GM19240 (cell line): ENCODE measurements around the gene ATP5F1C.
"Not testable (repeated sequence)": the region's sequence is repeated elsewhere in the genome, so short reads cannot be mapped to it uniquely, and the experiment has no call there.

Experiments used
- DNase-seq: peaks from one replicate; pipeline ENCODE4 v3.0.0; 2011; ENCODE audit warnings: low spot score; ENCODE audit not compliant: insufficient read length

The ATP5F1C gene

GRCh38 chr10:7787857-7788638 is at the start of gene ATP5F1C, which contains the start of gene KIN:
Gene ATP5F1C, plus strand, starts transcription at chr10:7788177. Its CDS starts 31 bp downstream, at chr10:7788208.
Gene KIN, minus strand, starts transcription at chr10:7787993. Its CDS starts 60 bp downstream, at chr10:7787933.
- DNase-seq, result peak; percentile 90

DNA sequence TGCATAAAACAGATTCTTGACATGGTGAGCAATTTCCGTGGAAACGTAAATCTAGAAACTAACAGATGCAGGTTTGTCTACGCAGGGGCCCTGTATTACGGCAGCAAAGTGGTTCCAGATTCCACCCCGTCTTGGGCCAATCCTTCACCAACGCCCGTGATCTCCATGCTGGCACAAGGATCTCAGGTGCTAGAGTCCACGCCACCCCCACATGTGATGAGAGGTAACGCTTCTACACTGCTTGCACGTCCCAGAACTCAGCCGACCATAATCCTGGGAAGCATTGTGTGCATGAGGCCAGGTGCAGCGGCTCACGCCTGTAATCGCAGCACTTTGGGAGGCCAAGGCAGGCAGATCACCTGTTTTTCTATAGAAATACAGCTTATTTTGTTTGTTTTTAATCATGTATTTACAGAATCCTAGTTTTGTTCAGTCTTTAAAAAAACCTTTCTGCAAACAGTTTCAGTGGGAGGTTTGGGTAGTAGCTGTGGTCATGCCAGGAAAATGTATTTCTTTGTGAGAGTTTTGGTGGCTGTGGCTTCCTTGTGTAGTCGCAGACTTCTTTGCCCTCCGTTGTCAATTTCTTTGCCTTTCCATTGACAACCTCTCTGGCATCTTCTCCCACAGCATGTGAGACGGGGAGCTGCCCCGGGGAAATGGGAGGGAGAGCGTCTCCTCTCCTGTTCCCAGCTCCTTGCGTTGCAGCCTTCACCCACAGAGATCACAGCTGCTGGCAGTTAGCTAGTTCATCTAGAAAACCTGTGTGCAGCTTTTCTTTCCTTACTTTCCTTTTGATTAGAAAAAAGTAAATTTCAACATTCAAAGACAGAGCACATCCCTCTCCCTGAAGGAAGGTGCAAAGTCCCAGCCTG is 49.2 kb upstream of the ATP5F1C start:
- DNase-seq, result no peak

- DNase-seq, result no peak
These were observed 43.7 kb upstream of the ATP5F1C start for GRCh38 chr10:7744307-7744706.

- DNase-seq, result not testable (repeated sequence)
These were observed 39.3 kb upstream of the ATP5F1C start for GRCh38 chr10:7748637-7749036.

DNA sequence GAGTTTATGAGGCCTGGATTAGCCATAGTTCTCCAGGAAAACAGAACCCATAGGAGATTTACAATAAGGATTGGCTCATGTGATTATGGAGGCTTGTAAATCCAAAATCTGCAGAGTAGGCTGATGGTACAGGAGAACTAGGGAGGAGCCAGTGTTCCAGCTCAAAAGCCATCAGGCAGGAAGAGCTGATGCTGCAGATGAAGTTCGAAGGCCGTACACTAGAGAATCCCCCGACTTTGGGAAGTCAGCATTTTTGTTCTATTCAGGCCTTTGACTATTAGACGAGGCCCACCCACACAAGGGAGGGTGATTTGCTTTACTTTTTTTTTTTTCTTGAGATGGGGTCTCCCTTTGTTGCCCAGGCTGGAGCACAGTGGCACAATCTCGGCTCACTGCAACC is 37.8 kb upstream of the ATP5F1C start:
- no peak for DNase-seq

GRCh38 chr10:7752251-7752650 is 35.7 kb upstream of the ATP5F1C start:
- DNase-seq, result no peak

GRCh38 chr10:7755103-7755502 is 32.9 kb upstream of the ATP5F1C start:
- DNase-seq, result no peak

- DNase-seq, result no peak
These were observed 31.5 kb upstream of the ATP5F1C start for GRCh38 chr10:7756360-7756992.

DNA sequence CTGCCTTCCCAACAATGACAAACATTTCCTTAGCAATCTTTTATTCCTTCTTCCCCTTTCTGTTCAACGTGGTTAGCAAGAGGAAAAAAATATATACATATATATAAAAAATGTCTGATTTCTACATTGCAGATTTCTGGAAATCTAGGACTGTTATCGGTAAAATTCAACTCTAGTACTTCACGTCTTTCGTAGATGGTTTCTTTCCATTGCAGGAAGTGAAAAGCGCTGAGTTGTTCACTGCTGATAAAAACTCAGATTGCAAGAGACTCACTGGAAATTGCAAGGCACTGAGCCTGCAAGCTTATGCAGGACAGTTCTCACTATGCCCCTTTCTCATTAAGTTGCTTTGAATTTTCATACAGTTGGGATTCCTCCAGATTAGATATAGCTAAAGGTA is 24.0 kb upstream of the ATP5F1C start:
- no peak for DNase-seq

GRCh38 chr10:7766241-7766640 is 21.7 kb upstream of the ATP5F1C start:
- no peak for DNase-seq

DNA sequence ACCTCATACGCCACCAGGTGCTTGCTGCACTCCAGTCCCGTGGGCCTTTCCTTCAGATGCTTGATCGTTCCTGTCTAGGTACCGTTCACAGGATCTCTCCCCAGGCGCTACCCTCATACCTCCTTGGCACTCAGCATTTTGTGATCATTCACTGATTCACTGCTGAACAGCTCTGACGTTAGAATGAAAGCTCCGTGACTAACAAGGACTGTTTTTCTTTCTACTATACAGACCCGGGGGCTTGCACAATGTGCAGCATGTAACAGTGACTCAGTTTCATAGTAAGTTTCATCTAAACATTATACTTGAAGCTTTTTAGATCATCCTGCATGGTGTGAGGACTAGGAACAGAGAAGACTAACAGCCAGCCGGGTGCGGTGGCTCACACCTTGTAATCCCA is 20.8 kb upstream of the ATP5F1C start:
- no peak for DNase-seq

- no peak for DNase-seq
These were observed 19.6 kb upstream of the ATP5F1C start for GRCh38 chr10:7768417-7768816.

GRCh38 chr10:7773845-7774801 is 13.9 kb upstream of the ATP5F1C start:
- DNase-seq, result no peak

DNA sequence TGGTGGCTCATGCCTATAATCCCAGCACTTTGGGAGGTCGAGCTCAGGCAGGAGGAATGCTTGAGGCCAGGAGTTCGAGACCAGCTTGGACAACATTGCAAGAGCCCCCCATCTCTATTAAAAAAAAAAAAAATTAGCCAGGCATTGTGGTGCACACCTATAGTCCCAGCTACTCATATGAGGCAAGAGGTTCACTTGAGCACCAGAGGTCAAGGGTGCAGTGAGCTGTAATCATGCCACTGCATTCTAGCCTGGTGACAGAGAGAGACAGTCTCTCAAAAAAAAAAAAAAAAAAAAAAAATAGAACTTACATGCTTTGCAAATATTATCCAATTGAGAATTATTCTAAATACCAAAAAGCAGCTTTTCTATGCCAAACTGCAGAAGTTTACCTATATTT is 11.2 kb upstream of the ATP5F1C start:
- DNase-seq, result no peak

- not testable (repeated sequence) for DNase-seq
These were observed 5.8 kb upstream of the ATP5F1C start for GRCh38 chr10:7782194-7782593.

- no peak for DNase-seq
These were observed 1.5 kb upstream of the ATP5F1C start for GRCh38 chr10:7786430-7786829.

DNA sequence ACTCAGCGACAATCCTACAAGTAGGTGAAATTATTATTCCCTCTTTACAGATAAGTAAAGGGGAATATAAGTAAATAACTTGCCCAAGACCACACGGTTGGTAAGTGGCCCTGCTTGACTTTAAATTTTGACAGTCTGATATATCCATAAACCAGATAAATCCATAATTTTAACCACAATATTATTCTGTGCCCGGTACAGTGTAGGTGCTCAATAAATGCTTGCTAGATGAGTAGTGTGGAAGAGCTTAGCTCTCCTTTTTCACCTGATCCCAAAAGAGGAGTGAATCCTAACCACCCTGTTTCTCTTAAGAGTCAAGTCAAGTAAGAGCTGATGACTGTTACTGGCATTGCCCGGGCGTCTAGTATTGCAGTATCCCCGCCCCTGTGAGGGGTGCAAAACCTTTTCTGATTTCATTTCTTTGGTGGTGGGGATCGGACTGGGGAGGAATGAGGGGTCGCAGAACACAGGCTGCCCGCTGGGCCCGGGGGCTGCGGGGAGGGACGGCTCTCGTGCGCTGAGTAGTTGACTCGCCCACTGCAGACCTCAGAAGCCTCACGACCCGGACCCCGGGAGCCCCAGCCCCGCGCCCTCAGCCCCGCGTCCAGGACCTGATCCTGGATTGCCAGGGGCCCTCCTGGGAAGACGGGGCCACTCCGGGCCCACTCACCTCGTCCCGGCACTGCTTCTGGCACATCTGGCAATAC is 674 bp upstream of the ATP5F1C start:
- DNase-seq, result no peak

DNA sequence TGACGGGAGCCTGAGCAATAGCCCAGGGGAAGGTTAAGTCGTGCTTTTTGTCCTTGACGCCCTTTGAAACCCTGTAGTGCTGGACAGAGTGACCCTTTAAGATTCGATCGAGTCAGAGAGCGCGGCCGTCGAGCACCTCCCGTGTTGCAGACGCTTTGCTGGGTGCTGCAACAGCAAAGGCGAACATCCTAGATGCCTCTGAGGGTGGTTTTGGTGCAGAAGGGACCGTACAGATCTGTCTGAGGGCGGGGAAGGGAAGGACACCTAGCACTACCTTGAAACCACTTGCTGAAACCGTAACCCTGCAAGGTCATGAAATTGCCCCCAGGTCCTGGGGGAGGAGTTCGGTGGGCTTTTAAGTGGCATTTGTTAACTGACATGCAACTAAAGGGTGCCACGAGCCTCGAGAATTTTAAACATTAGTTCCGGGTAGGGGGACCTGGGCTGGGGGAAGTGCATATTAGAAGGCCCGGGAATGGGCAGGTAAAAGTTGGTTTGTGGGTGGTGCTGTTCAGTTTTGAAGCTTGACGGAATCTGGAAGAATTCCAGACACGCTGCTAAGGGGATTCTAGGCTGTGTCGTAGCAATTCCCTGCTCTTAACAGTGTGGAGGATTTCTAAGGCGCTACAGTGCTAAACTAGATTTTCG is 786 bp downstream of the ATP5F1C start:
- DNase-seq, result no peak

GRCh38 chr10:7789390-7789789 is 1.4 kb downstream of the ATP5F1C start:
- DNase-seq, result no peak

- DNase-seq, result no peak
These were observed 4.6 kb downstream of the ATP5F1C start for GRCh38 chr10:7792541-7792940.
